ENCODE results near the gene ATP6V0B.
A peak's percentile ranks its signal among the peaks of the same experiment; 100 is the strongest.

ATP6V0B gene

GRCh38 chr1:43969746-43970466 is 4.9 kb upstream of the ATP6V0B start, which contains the start of gene DPH2:
Gene DPH2 (plus strand): TSS chr1:43970010. CDS start chr1:43970176, 166 bp downstream.
- DNase-seq: peak; percentile 96

GRCh38 chr1:43970502-43970901 is 4.3 kb upstream of the ATP6V0B start:
- no peak for DNase-seq

GRCh38 chr1:43970911-43971310 is 3.8 kb upstream of the ATP6V0B start:
- no peak for DNase-seq

GRCh38 chr1:43971336-43971980 is 3.3 kb upstream of the ATP6V0B start:
- DNase-seq: no peak

- no peak for DNase-seq
Measured at GRCh38 chr1:43973981-43974442, 748 bp upstream of the ATP6V0B start.

GRCh38 chr1:43975249-43975961 is 645 bp downstream of the ATP6V0B start:
- no peak for DNase-seq

GRCh38 chr1:43976045-43976444 is 1.3 kb downstream of the ATP6V0B start:
- no peak for DNase-seq

- no peak for DNase-seq
Measured at GRCh38 chr1:43976890-43977289, 2.1 kb downstream of the ATP6V0B start.

GRCh38 chr1:43977376-43978263 is 2.9 kb downstream of the ATP6V0B start:
- DNase-seq: no peak

GRCh38 chr1:43978264-43978550 is 3.4 kb downstream of the ATP6V0B start:
- DNase-seq: no peak

GRCh38 chr1:43978551-43979260 is 3.9 kb downstream of the ATP6V0B start, which contains the start of gene B4GALT2:
Gene B4GALT2 (plus strand): TSS chr1:43979210. CDS start chr1:43981161, 1,951 bp downstream.
- DNase-seq: no peak

- no peak for DNase-seq
Measured at GRCh38 chr1:43979261-43979527, 4.4 kb downstream of the ATP6V0B start.

GRCh38 chr1:43979528-43980254 is 4.9 kb downstream of the ATP6V0B start:
- DNase-seq: no peak

- DNase-seq: no peak
Measured at GRCh38 chr1:43980255-43981134, 5.7 kb downstream of the ATP6V0B start.

GRCh38 chr1:43981135-43981491 is 6.4 kb downstream of the ATP6V0B start:
- no peak for DNase-seq

- no peak for DNase-seq
Measured at GRCh38 chr1:43981636-43982035, 6.9 kb downstream of the ATP6V0B start.

GRCh38 chr1:43982241-43982640 is 7.5 kb downstream of the ATP6V0B start:
- DNase-seq: no peak

GRCh38 chr1:43982808-43983207 is 8.0 kb downstream of the ATP6V0B start:
- DNase-seq: no peak

GRCh38 chr1:43983253-43983899 is 8.6 kb downstream of the ATP6V0B start:
- no peak for DNase-seq

- no peak for DNase-seq
Measured at GRCh38 chr1:43984855-43985254, 10.1 kb downstream of the ATP6V0B start.
